Myocyte (in vitro differentiated cells): ENCODE results near the gene PLPP1. TPM values are rescaled to one million over a fixed set of nuclear protein-coding genes. Genes with fewer than 3 reads are reported as not detected.

ENCODE experiments used
- DNase-seq: peaks from one replicate; pipeline ENCODE4 v3.0.0-alpha.2; 2012; ENCODE audit warnings: low read depth
- total RNA-seq: library from RNA; depleted of rRNA; stranded (reverse); fragments of >200 nt; gene quantifications from 2 replicates; pipeline ENCODE4 v1.2.3, GENCODE V29; 2014

Gene PLPP1
- total RNA-seq, 1 donor from 2014 or later, result 154 TPM

DNA sequence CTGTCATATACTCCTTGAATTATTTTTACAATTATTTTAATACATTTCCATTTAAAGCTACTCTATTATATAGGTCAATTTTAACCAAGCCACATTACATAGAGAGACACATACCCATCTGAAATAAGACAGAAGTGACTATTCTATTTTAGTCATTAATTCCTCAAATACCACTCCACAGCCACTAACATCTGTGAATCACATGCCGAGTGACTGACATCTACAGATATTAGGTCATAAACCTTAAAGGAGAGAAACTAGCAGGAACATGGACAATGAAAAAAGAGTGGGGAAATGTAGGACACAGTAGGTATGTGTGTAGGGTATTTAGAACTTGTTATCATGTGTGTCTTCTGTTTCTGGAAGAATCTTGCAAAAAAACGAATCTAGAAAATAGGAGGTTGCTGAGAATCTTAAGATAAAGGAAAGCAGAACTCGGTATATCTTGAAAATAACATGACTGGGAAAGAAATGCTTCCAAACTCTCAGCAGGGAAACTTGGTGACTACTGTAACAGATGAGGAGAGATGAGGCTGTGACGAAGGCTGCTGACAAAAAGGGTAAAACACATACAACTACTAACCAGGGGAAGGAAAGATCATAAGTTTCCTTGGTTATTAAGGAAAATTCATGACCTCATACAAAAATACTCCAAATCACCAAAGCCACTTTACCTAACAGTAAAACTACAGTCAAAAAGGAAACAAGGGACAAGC is 84.6 kb downstream of the PLPP1 start:
- DNase-seq, result peak; percentile 52

GRCh38 chr5:55446640-55447351 is 88.0 kb downstream of the PLPP1 start:
- no peak for DNase-seq

- no peak for DNase-seq
These were observed 89.0 kb downstream of the PLPP1 start for GRCh38 chr5:55445791-55446190.

DNA sequence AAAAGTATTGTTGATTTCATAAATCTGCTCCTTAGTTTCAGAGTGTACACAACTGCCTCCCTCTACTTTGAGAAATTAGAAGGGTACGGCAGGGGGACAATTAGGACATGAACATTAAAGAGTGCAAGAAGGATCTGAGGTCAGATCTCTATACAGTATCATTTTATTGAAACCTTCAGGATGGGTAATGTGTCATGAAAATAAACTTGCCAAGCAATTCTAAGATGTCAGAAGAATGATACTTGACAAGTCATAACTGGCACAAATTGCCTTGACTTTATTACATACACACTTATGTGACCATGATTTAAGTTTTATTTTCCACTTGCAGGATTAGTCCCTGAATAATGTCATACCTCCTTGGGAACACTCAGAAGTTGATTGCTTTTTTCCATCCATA is 92.8 kb downstream of the PLPP1 start:
- no peak for DNase-seq

- peak; percentile 70 for DNase-seq
These were observed 93.5 kb downstream of the PLPP1 start for GRCh38 chr5:55441107-55441771.

DNA sequence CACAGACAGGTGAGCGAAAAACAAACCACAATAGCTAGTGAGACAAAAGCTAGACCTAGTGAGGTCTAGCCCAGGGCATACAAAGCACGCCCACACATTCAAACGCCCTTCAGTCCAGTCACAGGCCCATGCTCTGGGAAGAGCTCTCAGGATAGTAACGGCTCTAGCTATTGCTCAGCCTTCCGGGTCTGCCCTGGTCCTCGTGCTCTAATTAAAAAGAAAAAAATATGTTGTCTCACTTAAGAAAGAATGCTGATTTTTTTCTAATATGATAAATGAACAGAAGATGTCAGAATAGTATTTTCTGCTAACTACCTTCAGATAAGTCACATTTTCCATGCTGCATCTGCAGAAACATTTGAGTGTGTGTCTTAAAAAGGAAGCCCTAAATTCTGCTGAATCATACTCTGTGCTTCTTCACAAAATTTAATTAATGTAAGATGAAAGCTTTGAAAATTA is 94.5 kb downstream of the PLPP1 start:
- peak; percentile 59 for DNase-seq

DNA sequence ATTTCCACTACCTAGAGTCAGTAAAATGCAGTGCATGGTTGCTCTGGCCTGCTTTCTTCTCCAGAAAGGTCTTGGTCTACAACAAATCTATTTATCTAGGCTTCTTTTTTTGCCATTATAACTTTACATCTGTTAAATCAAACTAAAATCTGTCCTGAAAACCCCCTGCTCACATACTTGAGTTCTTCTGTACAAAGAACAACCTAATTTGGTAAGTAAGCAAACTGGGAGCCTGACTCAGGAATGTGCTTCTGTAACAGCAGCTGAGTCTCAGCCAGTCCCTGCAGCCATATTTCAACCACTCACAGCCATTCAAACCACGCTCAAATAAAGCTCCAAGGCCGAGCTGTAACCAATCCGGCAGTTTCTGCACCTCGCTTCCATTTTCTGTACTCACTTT is 95.8 kb downstream of the PLPP1 start:
- peak; percentile 86 for DNase-seq

- no peak for DNase-seq
These were observed 96.9 kb downstream of the PLPP1 start for GRCh38 chr5:55437859-55438206.

- no peak for DNase-seq
These were observed 97.3 kb downstream of the PLPP1 start for GRCh38 chr5:55437452-55437851.

GRCh38 chr5:55432549-55432948 is 102.2 kb downstream of the PLPP1 start:
- no peak for DNase-seq

DNA sequence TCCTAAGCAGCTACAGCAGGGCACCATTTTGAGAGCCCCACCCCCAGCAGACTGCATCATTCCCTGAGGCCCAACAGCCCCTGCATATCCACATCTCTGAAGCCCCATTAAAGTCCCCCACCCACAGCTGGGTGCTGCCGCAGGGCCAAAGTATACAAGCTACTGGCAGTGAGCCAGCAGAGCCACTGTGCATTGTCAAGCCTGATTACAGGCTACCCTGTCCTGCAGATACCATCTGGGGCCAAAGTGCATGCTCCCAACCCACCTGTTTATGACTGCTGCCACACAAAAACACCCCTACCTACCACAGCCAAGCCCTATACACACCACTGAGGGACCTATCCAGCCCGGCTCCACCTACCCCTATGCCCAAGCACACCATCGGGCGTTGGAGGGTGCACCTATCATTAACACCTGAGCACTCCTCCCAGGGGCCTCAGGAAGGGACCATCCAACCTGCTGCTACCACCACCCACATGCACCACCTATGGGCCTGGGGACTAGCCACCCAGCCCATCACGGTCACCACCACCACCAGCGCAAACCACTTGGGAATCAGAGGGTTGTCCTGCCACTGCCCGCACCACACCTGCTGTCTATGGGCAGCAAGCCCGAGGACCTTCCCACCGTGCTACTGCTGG is 105.0 kb downstream of the PLPP1 start:
- DNase-seq, result no peak

- DNase-seq, result no peak
These were observed 105.5 kb downstream of the PLPP1 start for GRCh38 chr5:55429221-55429612.

DNA sequence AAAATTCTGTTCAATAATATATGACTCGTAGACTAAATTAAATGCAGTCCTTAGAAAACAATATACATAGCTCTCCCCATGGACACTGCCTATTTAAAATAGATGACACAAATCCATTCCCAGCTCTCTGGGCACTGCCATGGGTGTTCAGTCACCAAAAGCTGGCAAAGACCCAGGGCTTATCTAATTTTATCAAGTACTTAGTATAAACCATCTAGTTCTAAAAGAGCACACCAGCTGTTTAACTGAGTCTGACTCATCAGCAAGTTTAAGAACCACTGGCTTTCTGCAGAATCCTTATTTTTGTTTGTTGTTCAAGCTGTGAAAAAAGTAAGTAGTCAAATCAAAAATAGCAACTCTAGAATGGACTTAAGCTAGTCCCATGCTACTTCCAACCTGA is 107.6 kb downstream of the PLPP1 start:
- peak; percentile 99 for DNase-seq

DNA sequence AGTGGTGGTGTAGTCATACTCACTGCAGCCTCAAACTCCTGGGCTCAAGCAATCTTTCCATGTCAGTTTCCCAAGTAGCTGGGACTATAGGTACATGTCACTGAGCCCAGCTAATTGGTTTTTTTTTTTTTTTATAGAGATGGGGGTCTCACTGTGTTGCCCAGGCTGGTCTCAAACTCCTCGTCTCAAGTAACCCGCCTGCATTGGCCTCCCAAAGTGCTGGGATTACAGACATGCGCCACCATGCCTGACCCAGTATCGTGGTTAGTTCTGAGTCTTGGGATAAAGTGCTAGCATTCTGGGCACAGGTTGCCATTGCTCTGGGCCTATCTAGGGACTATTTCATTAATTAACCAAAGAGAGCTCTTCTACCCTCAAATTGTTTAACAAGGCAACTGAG is 108.3 kb downstream of the PLPP1 start:
- DNase-seq, result no peak

DNA sequence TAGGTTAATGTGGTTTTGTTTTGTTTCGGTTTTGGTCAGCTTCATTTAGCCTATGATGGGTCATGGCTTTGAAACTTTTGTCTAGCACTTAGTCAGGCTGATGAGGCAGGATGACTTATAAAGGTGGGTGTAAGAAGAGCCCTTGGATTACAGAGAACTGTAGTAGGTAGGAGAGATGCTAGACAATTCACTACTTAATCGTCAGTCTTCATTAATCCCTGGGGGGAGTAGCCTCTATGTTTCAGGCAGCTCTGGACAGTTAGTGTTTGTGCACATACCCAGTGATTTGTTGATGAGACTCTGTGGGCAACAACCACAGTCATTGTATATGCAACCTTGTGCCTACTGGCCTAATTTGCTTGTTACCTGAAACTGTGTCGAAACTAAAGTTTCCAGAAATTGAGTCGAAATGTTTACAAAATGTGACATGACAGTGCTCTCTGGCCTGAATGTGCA is 113.7 kb downstream of the PLPP1 start:
- DNase-seq, result peak; percentile 13

DNA sequence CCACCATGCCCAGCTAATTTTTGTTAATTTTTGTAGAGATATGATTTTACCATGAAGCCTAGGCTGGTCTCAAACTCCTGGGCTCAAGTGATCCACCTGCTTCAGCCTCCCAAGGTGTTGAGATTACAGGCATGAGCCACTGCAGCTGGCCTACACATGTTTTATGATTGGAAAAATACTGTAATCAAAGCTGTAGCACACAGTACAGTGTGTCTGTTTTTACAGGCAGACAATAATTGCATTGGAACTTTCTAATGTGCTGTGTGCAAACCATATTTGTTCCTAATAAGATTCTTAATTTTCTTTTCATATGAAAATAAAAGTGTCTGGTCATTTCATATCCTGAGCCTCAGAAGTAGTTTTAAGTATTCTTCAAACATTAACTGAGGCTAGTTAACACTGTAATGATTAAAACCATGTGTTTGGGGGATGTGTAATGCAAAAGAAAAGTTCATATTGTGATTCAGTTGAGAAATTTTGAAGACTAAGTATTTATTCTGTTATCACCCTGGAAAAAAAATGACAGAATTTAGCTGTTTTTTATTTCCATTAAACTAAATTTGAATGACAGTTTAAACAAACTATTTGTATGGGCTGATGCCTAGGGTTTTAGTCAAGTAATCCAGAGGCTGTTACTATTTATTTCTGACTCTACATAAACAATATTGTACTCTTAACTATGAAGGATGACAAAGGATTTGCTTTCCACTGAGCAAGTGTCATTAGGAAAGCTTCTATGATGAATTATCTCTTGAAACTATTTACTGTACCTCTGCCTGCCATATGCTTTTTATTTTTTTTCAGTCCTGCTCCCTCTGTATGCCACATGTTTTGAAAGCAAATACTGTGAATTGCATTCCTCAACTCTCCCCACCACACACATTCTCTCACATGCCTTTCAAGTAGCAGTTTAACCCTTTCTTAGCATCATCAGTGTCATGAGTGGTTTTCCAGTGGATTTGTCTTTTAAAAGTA is 115.5 kb downstream of the PLPP1 start:
- DNase-seq, result peak; percentile 65

DNA sequence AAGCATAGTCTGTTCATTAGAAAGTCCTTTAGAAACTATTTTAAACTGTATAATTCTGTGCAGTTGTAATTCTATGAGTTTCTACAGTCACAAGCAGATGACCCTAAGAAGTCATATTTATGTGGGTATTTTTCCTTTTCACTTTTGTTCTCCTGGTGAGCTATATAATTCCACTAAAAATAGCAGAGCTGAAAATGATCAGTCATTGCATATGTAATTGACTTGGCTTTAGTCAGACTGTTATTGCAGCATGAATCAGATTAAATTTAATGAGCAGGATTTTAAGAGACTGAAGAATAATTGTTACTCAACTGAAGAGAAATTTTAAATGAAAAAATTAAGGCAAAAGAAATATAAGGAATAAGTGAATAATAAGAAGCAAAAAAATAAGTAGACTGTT is 118.5 kb downstream of the PLPP1 start:
- no peak for DNase-seq

DNA sequence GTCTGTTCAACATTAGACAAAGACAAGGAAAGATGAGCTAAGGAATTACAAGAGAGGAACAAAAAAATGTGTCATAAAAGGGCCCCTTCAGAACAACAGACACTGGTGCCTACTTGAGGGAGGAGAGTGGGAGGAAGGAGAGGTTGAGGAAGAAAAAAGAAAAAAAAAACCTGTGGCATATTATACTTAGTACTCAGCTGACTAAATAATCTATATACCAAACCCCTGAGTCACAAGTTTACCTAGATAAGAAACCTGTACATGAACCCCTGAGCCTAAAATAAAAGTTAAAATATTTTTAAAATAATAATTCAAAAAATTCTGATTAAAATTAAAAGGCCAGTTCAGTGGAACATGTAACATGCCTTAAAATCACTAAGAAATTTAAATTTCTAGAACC is 119.7 kb downstream of the PLPP1 start:
- DNase-seq, result no peak

- no peak for DNase-seq
These were observed 121.1 kb downstream of the PLPP1 start for GRCh38 chr5:55413644-55414043.

- DNase-seq, result no peak
These were observed 122.9 kb downstream of the PLPP1 start for GRCh38 chr5:55411876-55412275.

DNA sequence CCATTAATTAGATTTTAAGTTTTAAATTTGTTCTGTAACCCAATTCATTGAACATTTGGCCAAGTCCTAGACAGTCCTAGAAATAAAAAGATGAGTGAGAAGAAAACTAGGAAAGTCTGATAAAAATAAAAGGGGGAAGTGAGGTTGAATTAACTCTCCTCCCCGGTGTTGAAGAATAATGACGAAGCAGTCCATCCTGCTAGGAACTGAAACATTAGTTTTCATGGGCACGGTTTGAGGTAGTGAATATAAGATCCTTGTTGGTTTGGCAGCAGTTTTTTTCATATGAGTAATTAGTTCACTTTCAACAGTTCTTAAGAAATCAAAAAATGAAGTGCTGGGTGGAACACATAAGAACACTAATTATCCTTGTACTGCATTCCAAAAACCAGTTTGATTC is 123.9 kb downstream of the PLPP1 start:
- DNase-seq, result no peak
